Activated T-helper 17 cell treated with anti-CD3 and anti-CD28 coated beads, Interleukin-2, amount 50 U/mL, for 72 hours (primary cell): ENCODE measurements around the gene ZNF789. TPM values are rescaled to one million over a fixed set of nuclear protein-coding genes. Genes with fewer than 3 reads are reported as not detected.

ENCODE experiments used
- ATAC-seq: fragments of 150-1000 bp; cut with Tn5 transposase; replicated peaks from 2 replicates; pipeline ENCODE4 v1.10.0; 2021; ENCODE audit warnings: mild to moderate bottlenecking, moderate library complexity
- H3K27ac Mint-ChIP-seq: one replicate; pipeline ENCODE4 v1.8.0; 2022; ENCODE audit warnings: mixed read lengths
- H3K27me3 Mint-ChIP-seq: one replicate; pipeline ENCODE4 v1.8.0; 2022; ENCODE audit warnings: mixed read lengths
- H3K36me3 Mint-ChIP-seq: one replicate; pipeline ENCODE4 v1.8.0; 2022; ENCODE audit warnings: low read depth, mild to moderate bottlenecking, mixed read lengths
- H3K4me1 Mint-ChIP-seq: one replicate; pipeline ENCODE4 v1.8.0; 2022; ENCODE audit warnings: mixed read lengths
- H3K4me3 Mint-ChIP-seq: one replicate; pipeline ENCODE4 v1.8.0; 2022; ENCODE audit warnings: mild to moderate bottlenecking, mixed read lengths
- H3K9me3 Mint-ChIP-seq: one replicate; pipeline ENCODE4 v1.8.0; 2022; ENCODE audit warnings: mixed read lengths
- total RNA-seq, 2 donors: library from RNA; stranded (reverse); gene quantifications; one replicate each; pipeline ENCODE4 v1.2.3, GENCODE V29; 2022

The ZNF789 gene
- total RNA-seq, 2 donors from 2014 or later, result 32.0 to 46.7 TPM

- Mint-ChIP-seq H3K27me3 (no peaks in the 10 kb centered on the region), H3K27ac (peak within 1 kb of the TSS; percentile 91)
- ATAC-seq, result peak; percentile 89
These were observed 32.1 kb downstream of the ZNF789 start, which contains the start of gene ZKSCAN5 for GRCh38 chr7:99504603-99505323. Gene ZKSCAN5, plus strand, starts transcription at chr7:99504662. Its CDS starts 1,383 bp downstream, at chr7:99506045.

DNA sequence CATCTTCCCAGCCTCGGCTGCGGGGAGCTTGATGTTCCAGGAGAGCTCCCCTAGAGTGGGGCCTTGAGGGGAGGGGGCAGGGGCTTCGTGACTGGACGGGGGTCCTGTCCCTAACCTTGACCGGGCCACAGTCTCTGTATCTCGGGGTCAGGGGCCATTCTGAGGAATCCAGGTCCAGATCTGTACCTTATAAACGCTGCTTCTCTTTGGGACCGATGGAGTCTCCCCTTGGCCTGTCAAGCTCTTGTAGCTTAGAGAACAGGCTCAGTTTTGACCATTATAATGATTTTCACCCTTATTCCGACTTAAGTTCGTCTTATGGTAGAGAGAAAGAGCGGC lies 32.6 kb downstream of the ZNF789 start:
- Mint-ChIP-seq H3K27ac (peak overlapping the region; percentile 91), H3K36me3 (peaks cover 28% of the 10 kb centered on the region), H3K4me3 (peak overlapping the region; percentile 85), H3K27me3 (no peaks in the 10 kb centered on the region), H3K4me1 (peaks cover 14% of the 10 kb centered on the region), H3K9me3 (no peaks in the 10 kb centered on the region)
- no peak for ATAC-seq

More at GRCh38 chr7:99504603-99505323, 32.1 kb downstream of the ZNF789 start, which contains the start of gene ZKSCAN5:
- Mint-ChIP-seq H3K4me3 (peak within 1 kb of the TSS; percentile 85), H3K36me3 (peaks cover 31% of the 10 kb centered on the region), H3K9me3 (no peaks in the 10 kb centered on the region), H3K4me1 (peaks cover 14% of the 10 kb centered on the region)

DNA sequence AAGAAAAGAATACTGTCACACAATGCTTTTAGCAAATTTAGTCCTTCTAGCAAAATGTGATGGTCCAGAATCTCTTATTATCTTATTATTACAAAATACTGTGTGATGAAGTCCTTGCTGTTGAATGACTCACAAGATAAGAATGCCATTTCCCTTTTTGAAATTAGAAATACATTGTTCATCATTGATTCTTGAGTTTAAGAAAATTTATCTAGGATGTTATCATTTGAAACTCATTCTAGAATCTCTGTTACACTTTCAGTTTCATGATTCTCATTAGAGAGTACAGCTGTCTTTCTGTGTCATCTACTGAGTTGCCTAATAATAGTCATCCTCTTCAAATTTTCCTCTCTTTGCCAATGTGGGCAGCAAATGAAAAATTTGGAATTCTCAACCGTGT lies 41.4 kb downstream of the ZNF789 start:
- Mint-ChIP-seq H3K27ac (no peak overlapping the region), H3K4me1 (no peaks in the 10 kb centered on the region)

GRCh38 chr7:99521399-99521798 lies 48.7 kb downstream of the ZNF789 start:
- ATAC-seq, result no peak
- H3K27ac Mint-ChIP-seq, result no peak overlapping the region
- peaks cover 78% of the 10 kb centered on the region for H3K36me3 Mint-ChIP-seq
- H3K27me3 Mint-ChIP-seq, result no peaks in the 10 kb centered on the region
- no peaks in the 10 kb centered on the region for H3K9me3 Mint-ChIP-seq
- no peak overlapping the region for H3K4me3 Mint-ChIP-seq
- no peaks in the 10 kb centered on the region for H3K4me1 Mint-ChIP-seq

More for the DNA sequence above, 41.4 kb downstream of the ZNF789 start:
- peaks cover 72% of the 10 kb centered on the region for H3K36me3 Mint-ChIP-seq
- no peaks in the 10 kb centered on the region for H3K9me3 Mint-ChIP-seq
- ATAC-seq, result no peak
- H3K27me3 Mint-ChIP-seq, result no peaks in the 10 kb centered on the region
- H3K4me3 Mint-ChIP-seq, result no peak overlapping the region

GRCh38 chr7:99525713-99526440 lies 53.2 kb downstream of the ZNF789 start:
- Mint-ChIP-seq H3K9me3 (no peaks in the 10 kb centered on the region), H3K36me3 (peaks cover 92% of the 10 kb centered on the region), H3K4me3 (no peak overlapping the region), H3K4me1 (no peaks in the 10 kb centered on the region), H3K27ac (no peak overlapping the region), H3K27me3 (no peaks in the 10 kb centered on the region)
- ATAC-seq, result peak; percentile 35

- H3K4me3 Mint-ChIP-seq, result no peak overlapping the region
- no peak overlapping the region for H3K27ac Mint-ChIP-seq
- no peak for ATAC-seq
- H3K36me3 Mint-ChIP-seq, result peaks cover 73% of the 10 kb centered on the region
- no peaks in the 10 kb centered on the region for H3K4me1 Mint-ChIP-seq
- H3K27me3 Mint-ChIP-seq, result no peaks in the 10 kb centered on the region
- peaks cover 9% of the 10 kb centered on the region for H3K9me3 Mint-ChIP-seq
These were observed 58.7 kb downstream of the ZNF789 start for GRCh38 chr7:99531354-99531765.

DNA sequence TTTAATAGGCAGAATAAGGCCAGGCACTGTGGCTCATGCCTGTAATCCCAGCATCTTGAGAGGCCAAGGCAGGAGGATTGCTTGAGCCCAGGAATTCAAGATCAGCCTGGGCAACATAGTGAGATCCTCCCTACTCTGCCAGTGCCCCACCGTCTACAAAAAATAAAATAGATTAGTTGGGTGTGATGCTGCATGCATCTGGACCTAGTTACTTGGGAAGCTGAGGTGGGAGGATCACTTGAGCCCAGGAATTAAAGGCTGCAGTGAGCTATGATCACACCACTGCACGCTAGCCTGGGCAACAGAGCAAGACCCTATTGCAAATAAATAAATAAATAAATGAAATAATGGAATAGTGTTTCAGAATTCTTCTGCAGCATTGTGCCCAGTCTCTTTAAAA lies 63.0 kb downstream of the ZNF789 start:
- no peak for ATAC-seq
- H3K27ac Mint-ChIP-seq, result no peak overlapping the region
- H3K9me3 Mint-ChIP-seq, result peaks cover 13% of the 10 kb centered on the region
- peaks cover 30% of the 10 kb centered on the region for H3K36me3 Mint-ChIP-seq
- no peak overlapping the region for H3K4me3 Mint-ChIP-seq
- no peaks in the 10 kb centered on the region for H3K27me3 Mint-ChIP-seq
- H3K4me1 Mint-ChIP-seq, result no peaks in the 10 kb centered on the region

Other genes with a start within 250 kb of the ZNF789 start
- gene MYH16, start 200.1 kb upstream of the ZNF789 start, total RNA-seq, result not detected
- gene ARPC1A, start 147.0 kb upstream of the ZNF789 start, total RNA-seq, result 10 to 100 TPM; 47.4 to 74.1 TPM
- gene ARPC1B, start 98.2 kb upstream of the ZNF789 start, total RNA-seq, result 100 to 1,000 TPM; 223 to 410 TPM
- gene PDAP1, start 64.3 kb upstream of the ZNF789 start, total RNA-seq, result 100 to 1,000 TPM in 1 of 2 donors, 10 to 100 TPM in 1; 73.7 to 129 TPM
- gene BUD31, start 63.9 kb upstream of the ZNF789 start, total RNA-seq, result 100 to 1,000 TPM in 1 of 2 donors, 10 to 100 TPM in 1; 96.1 to 138 TPM
- 1 to 10 TPM; 4.3 to 5.4 TPM for gene PTCD1, start 34.1 kb upstream of the ZNF789 start, total RNA-seq
- gene CPSF4, start 33.9 kb upstream of the ZNF789 start, total RNA-seq, result 10 to 100 TPM; 36.8 to 38.9 TPM
- 100 to 1,000 TPM; 251 to 460 TPM for gene ATP5MF, start 6.7 kb upstream of the ZNF789 start, total RNA-seq
- 10 to 100 TPM; 28.9 to 36.5 TPM for gene ZNF394, start 27.4 kb downstream of the ZNF789 start, total RNA-seq
- gene ZKSCAN5, start 31.8 kb downstream of the ZNF789 start, total RNA-seq, result 10 to 100 TPM; 11.5 to 12.2 TPM
- gene FAM200A, start 79.2 kb downstream of the ZNF789 start, total RNA-seq, result 1 to 10 TPM; 2.7 to 5.5 TPM
- gene ZNF655, start 85.8 kb downstream of the ZNF789 start, total RNA-seq, result 10 to 100 TPM; 79.2 to 98.5 TPM
- gene TMEM225B, start 125.4 kb downstream of the ZNF789 start, total RNA-seq, result 1 to 10 TPM in 1 of 2 donors, under 1 TPM in 1; 0.86 to 4.4 TPM
- 10 to 100 TPM; 25.0 to 58.4 TPM for gene ZSCAN25, start 144.1 kb downstream of the ZNF789 start, total RNA-seq
- under 1 TPM in 1 of 2 donors, not detected in 1; 0.15 TPM for gene CYP3A5, start 207.1 kb downstream of the ZNF789 start, total RNA-seq